HEK293T (cell line): ENCODE data around the gene MIOX.

ENCODE experiments used
- ELF4 ChIP-seq: fragments of 450-650 bp; IDR thresholded peaks from 2 replicates; pipeline ENCODE4 v1.6.1; 2017; ENCODE audit warnings: antibody characterized with exemption
- FOXK2 ChIP-seq: fragments of 450-650 bp; IDR thresholded peaks from 2 replicates; pipeline ENCODE4 v1.6.1; 2016; ENCODE audit warnings: mild to moderate bottlenecking
- FOXM1 ChIP-seq: fragments of 450-650 bp; IDR thresholded peaks from 2 replicates; pipeline ENCODE4 v1.6.1; 2017; ENCODE audit warnings: mild to moderate bottlenecking, borderline replicate concordance
- HDGF ChIP-seq: fragments of 450-650 bp; IDR thresholded peaks from 2 replicates; pipeline ENCODE4 v1.6.1; 2017; ENCODE audit warnings: antibody characterized with exemption, borderline replicate concordance
- L3MBTL2 ChIP-seq: fragments of 450-650 bp; conservative IDR thresholded peaks from 2 replicates; pipeline ENCODE4 v1.6.1; 2016; ENCODE audit warnings: mild to moderate bottlenecking
- SP1 ChIP-seq: fragments of 450-650 bp; IDR thresholded peaks from 2 replicates; pipeline ENCODE4 v1.6.1; 2017
- SUZ12 ChIP-seq: fragments of 450-650 bp; IDR thresholded peaks from 2 replicates; pipeline ENCODE4 v1.6.1; 2016; ENCODE audit warnings: mild to moderate bottlenecking
- TARDBP ChIP-seq: fragments of 450-650 bp; IDR thresholded peaks from 2 replicates; pipeline ENCODE4 v1.6.1; 2016
- ZNF384 ChIP-seq: fragments of 450-650 bp; IDR thresholded peaks from 2 replicates; pipeline ENCODE4 v1.6.1; 2016
- TF ChIP-seq, protein P1 (sequence below): fragments of 450-650 bp; IDR thresholded peaks from 2 replicates; pipeline ENCODE4 v1.6.1; 2016

DNA sequence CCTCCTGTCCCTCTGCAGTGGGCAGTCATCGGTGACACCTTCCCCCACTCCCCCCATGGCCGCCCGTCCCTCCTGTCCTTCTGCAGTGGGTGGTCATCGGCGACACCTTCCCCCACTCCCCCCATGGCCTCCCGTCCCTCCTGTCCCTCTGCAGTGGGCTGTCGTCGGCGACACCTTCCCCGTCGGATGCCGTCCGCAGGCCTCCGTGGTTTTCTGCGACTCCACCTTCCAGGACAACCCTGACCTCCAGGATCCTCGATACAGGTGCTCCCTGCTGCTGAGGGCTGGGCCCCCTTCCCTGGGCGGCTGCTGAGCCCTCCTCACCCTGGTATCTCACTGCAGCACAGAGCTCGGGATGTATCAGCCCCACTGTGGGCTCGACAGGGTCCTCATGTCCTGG is 2.2 kb downstream of the MIOX start:
- TF ChIP-seq FOXM1, result no peak
- TF ChIP-seq SP1, result no peak
- TF ChIP-seq ELF4, result no peak
- TF ChIP-seq TARDBP, result no peak
- TF ChIP-seq SUZ12, result no peak
- TF ChIP-seq ZNF384, result no peak
- TF ChIP-seq L3MBTL2, result no peak
- no peak for TF ChIP-seq FOXK2
- TF ChIP-seq, protein P1, sequence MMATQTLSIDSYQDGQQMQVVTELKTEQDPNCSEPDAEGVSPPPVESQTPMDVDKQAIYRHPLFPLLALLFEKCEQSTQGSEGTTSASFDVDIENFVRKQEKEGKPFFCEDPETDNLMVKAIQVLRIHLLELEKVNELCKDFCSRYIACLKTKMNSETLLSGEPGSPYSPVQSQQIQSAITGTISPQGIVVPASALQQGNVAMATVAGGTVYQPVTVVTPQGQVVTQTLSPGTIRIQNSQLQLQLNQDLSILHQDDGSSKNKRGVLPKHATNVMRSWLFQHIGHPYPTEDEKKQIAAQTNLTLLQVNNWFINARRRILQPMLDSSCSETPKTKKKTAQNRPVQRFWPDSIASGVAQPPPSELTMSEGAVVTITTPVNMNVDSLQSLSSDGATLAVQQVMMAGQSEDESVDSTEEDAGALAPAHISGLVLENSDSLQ, result no peak
- TF ChIP-seq HDGF, result no peak
